Upper lobe of right lung (tissue), 1 donor: ENCODE measurements around the gene HAND2. TPM values are rescaled to one million over a fixed set of nuclear protein-coding genes. Genes with fewer than 3 reads are reported as not detected.

Experiments
- ATAC-seq: fragments of 200-7000 bp; cut with Tn5 transposase; one replicate; pipeline ENCODE4 v1.9.1; 2020; ENCODE audit warnings: mild to moderate bottlenecking, moderate library complexity
- DNase-seq: peaks from one replicate; pipeline ENCODE4 v3.0.0-alpha.2; 2020
- H3K27ac ChIP-seq: fragments of 200-600 bp; one replicate; pipeline ENCODE4 v1.8.0; 2022
- H3K27me3 ChIP-seq: fragments of 200-600 bp; one replicate; pipeline ENCODE4 v1.8.0; 2022; ENCODE audit warnings: mild to moderate bottlenecking
- H3K36me3 ChIP-seq: fragments of 200-600 bp; one replicate; pipeline ENCODE4 v1.8.0; 2022
- H3K4me1 ChIP-seq: fragments of 200-600 bp; one replicate; pipeline ENCODE4 v1.8.0; 2022
- H3K4me3 ChIP-seq: fragments of 200-600 bp; one replicate; pipeline ENCODE4 v1.8.0; 2022; ENCODE audit warnings: mild to moderate bottlenecking
- H3K9me3 ChIP-seq: fragments of 200-600 bp; one replicate; pipeline ENCODE4 v1.8.0; 2022
- CTCF ChIP-seq: fragments of 200-600 bp; IDR thresholded peaks from one replicate; pipeline ENCODE4 v1.8.0; 2022; ENCODE audit warnings: antibody characterized with exemption
- intact Hi-C: fragments of 100-400 bp; cut with DNase I; formaldehyde crosslinking; loops from one replicate; pipeline ENCODE4 v1.11.0; 2022
- total RNA-seq: library from RNA; stranded (reverse); fragmentation: NEBNext Ultra II Directional; extraction: Animal tissue kit (Norgen Biotek cat#: 25700); gene quantifications from one replicate; pipeline ENCODE4 v1.2.1, GENCODE V29; 2021
- donor health status: DM: no; HTN: yes; CAD: no; lungs with severe emphysema.

HAND2 gene
- total RNA-seq, 1 donor from 2014 or later = not detected

GRCh38 chr4:173543266-173543665 is 13.2 kb upstream of the HAND2 start:
- H3K36me3 ChIP-seq = no peaks in the 10 kb centered on the region
- no peak overlapping the region for H3K27ac ChIP-seq
- no peak for TF ChIP-seq CTCF
- H3K27me3 ChIP-seq = peaks cover 89% of the 10 kb centered on the region
- DNase-seq (no peak), ATAC-seq (no peak)
- peaks cover 10% of the 10 kb centered on the region for H3K4me1 ChIP-seq
- intact Hi-C loops = no loop called here
- H3K9me3 ChIP-seq = no peaks in the 10 kb centered on the region
- no peak overlapping the region for H3K4me3 ChIP-seq

- H3K27ac ChIP-seq = no peak overlapping the region
- DNase-seq = no peak
- no peak for ATAC-seq
- peaks cover 96% of the 10 kb centered on the region for H3K27me3 ChIP-seq
- intact Hi-C loops = no loop called here
- peaks cover 15% of the 10 kb centered on the region for H3K4me1 ChIP-seq
- no peak overlapping the region for H3K4me3 ChIP-seq
- H3K36me3 ChIP-seq = no peaks in the 10 kb centered on the region
- H3K9me3 ChIP-seq = no peaks in the 10 kb centered on the region
- no peak for TF ChIP-seq CTCF
These were observed 10.0 kb upstream of the HAND2 start for GRCh38 chr4:173539986-173540385.

- DNase-seq = no peak
- H3K4me1 ChIP-seq = peaks cover 15% of the 10 kb centered on the region
- ATAC-seq = no peak
- no peak overlapping the region for H3K27ac ChIP-seq
- no peak for TF ChIP-seq CTCF
- H3K4me3 ChIP-seq = peak overlapping the region; percentile 35
- intact Hi-C loops = no loop called here
- H3K27me3 ChIP-seq = peaks cover 97% of the 10 kb centered on the region
- H3K36me3 ChIP-seq = no peaks in the 10 kb centered on the region
- no peaks in the 10 kb centered on the region for H3K9me3 ChIP-seq
These were observed 8.9 kb upstream of the HAND2 start for GRCh38 chr4:173538909-173539445.

GRCh38 chr4:173538148-173538908 is 8.3 kb upstream of the HAND2 start:
- Histone ChIP-seq H3K4me1 (peaks cover 15% of the 10 kb centered on the region), H3K27me3 (peaks cover 98% of the 10 kb centered on the region), H3K4me3 (peak overlapping the region; percentile 35), H3K27ac (no peak overlapping the region), H3K9me3 (no peaks in the 10 kb centered on the region), H3K36me3 (no peaks in the 10 kb centered on the region)
- TF ChIP-seq CTCF = no peak
- ATAC-seq = peak; percentile 82
- peak; percentile 64 for DNase-seq
- intact Hi-C loops = no loop called here

- Histone ChIP-seq H3K9me3 (no peaks in the 10 kb centered on the region), H3K27ac (no peak overlapping the region), H3K4me1 (peaks cover 15% of the 10 kb centered on the region), H3K27me3 (peaks cover 98% of the 10 kb centered on the region), H3K4me3 (peak overlapping the region; percentile 35), H3K36me3 (no peaks in the 10 kb centered on the region)
- ATAC-seq = peak; percentile 17
- no peak for DNase-seq
- intact Hi-C loops = no loop called here
- TF ChIP-seq CTCF = no peak
These were observed 7.7 kb upstream of the HAND2 start for GRCh38 chr4:173537613-173538147.
